Calu3 (cell line): ENCODE data around the gene RSRP1. TPM values are rescaled to one million over a fixed set of nuclear protein-coding genes. Genes with fewer than 3 reads are reported as not detected.

Experiments
- BruUV-seq: library from RNA; stranded (reverse); fragments of 400-500 nt; replicated peaks from 2 replicates; lab custom pipeline; 2021; lab: Mats Ljungman, UMichigan
- CTCF ChIA-PET: fragments of 300-600 bp; sonication (Branson Sonifier 250); formaldehyde crosslinking; loops from one replicate; lab custom pipeline; 2022; ENCODE audit warnings: antibody characterized with exemption; lab: Charles Lee
- DNase-seq: peaks from one replicate; pipeline ENCODE4 v3.0.0; 2022
- H3K27ac Mint-ChIP-seq: one replicate; pipeline ENCODE4 v1.8.0; 2022; ENCODE audit warnings: mixed read lengths; ENCODE audit not compliant: unreplicated experiment
- H3K27me3 Mint-ChIP-seq: one replicate; pipeline ENCODE4 v1.8.0; 2022; ENCODE audit warnings: mixed read lengths; ENCODE audit not compliant: unreplicated experiment
- H3K36me3 Mint-ChIP-seq: one replicate; pipeline ENCODE4 v1.8.0; 2022; ENCODE audit warnings: mild to moderate bottlenecking, moderate library complexity, mixed read lengths; ENCODE audit not compliant: insufficient read depth, unreplicated experiment
- H3K4me1 Mint-ChIP-seq: one replicate; pipeline ENCODE4 v1.8.0; 2022; ENCODE audit warnings: mild to moderate bottlenecking, low read depth, mixed read lengths; ENCODE audit not compliant: unreplicated experiment
- H3K4me3 Mint-ChIP-seq: one replicate; pipeline ENCODE4 v1.8.0; 2022; ENCODE audit warnings: mild to moderate bottlenecking, low read depth, moderate library complexity, mixed read lengths; ENCODE audit not compliant: unreplicated experiment
- H3K9me3 Mint-ChIP-seq: one replicate; pipeline ENCODE4 v1.8.0; 2022; ENCODE audit warnings: low read depth, mixed read lengths; ENCODE audit not compliant: unreplicated experiment
- CTCF ChIP-seq: fragments of 200-600 bp; IDR thresholded peaks from one replicate; pipeline ENCODE4 v1.8.0; 2022; ENCODE audit warnings: antibody characterized with exemption; ENCODE audit not compliant: unreplicated experiment
- intact Hi-C: fragments of 100-400 bp; cut with micrococcal nuclease; formaldehyde crosslinking; loops from one replicate; pipeline ENCODE4 v1.10.0; 2022; ENCODE audit not compliant: unreplicated experiment
- total RNA-seq: library from RNA; stranded (reverse); gene quantifications from 2 replicates; pipeline ENCODE4 v1.2.3, GENCODE V29; 2022

Gene RSRP1
- total RNA-seq, 1 experiment from 2014 or later = 56.9 TPM

GRCh38 chr1:25197982-25198662, 49.1 kb downstream of the RSRP1 start:
- BruUV-seq = no TSS peak
- Mint-ChIP-seq H3K27me3 (peaks cover 57% of the 10 kb centered on the region), H3K4me3 (no peak overlapping the region), H3K4me1 (peaks cover 10% of the 10 kb centered on the region), H3K36me3 (no peaks in the 10 kb centered on the region), H3K9me3 (no peaks in the 10 kb centered on the region), H3K27ac (no peak overlapping the region)
- TF ChIP-seq CTCF = no peak
- intact Hi-C loops = no loop called here
- peak; percentile 17 for DNase-seq
- CTCF ChIA-PET = interaction anchor here (0.6 kb wide), 1 partner anchor 278 kb away, joined by 5 read pairs; no protein-coding TSS in a partner anchor

GRCh38 chr1:25197235-25197975, 49.8 kb downstream of the RSRP1 start:
- Mint-ChIP-seq H3K36me3 (no peaks in the 10 kb centered on the region), H3K4me3 (no peak overlapping the region), H3K9me3 (no peaks in the 10 kb centered on the region), H3K4me1 (peaks cover 10% of the 10 kb centered on the region), H3K27ac (no peak overlapping the region), H3K27me3 (peaks cover 64% of the 10 kb centered on the region)
- no TSS peak for BruUV-seq
- CTCF ChIA-PET = no interaction called here
- intact Hi-C loops = no loop called here
- no peak for TF ChIP-seq CTCF
- DNase-seq = no peak

- intact Hi-C loops = no loop called here
- H3K4me3 Mint-ChIP-seq = no peak overlapping the region
- H3K9me3 Mint-ChIP-seq = no peaks in the 10 kb centered on the region
- DNase-seq = no peak
- H3K4me1 Mint-ChIP-seq = peaks cover 10% of the 10 kb centered on the region
- CTCF ChIA-PET = no interaction called here
- peaks cover 65% of the 10 kb centered on the region for H3K27me3 Mint-ChIP-seq
- no peak overlapping the region for H3K27ac Mint-ChIP-seq
- H3K36me3 Mint-ChIP-seq = no peaks in the 10 kb centered on the region
- BruUV-seq = no TSS peak
- no peak for TF ChIP-seq CTCF
Observed at GRCh38 chr1:25196830-25197229, 50.4 kb downstream of the RSRP1 start.

GRCh38 chr1:25195835-25196234, 51.4 kb downstream of the RSRP1 start:
- Mint-ChIP-seq H3K9me3 (no peaks in the 10 kb centered on the region), H3K36me3 (no peaks in the 10 kb centered on the region), H3K4me1 (peaks cover 10% of the 10 kb centered on the region), H3K27me3 (peaks cover 55% of the 10 kb centered on the region), H3K4me3 (no peak overlapping the region), H3K27ac (no peak overlapping the region)
- no TSS peak for BruUV-seq
- TF ChIP-seq CTCF = no peak
- intact Hi-C loops = no loop called here
- CTCF ChIA-PET = no interaction called here
- DNase-seq = no peak
